ENCODE measurements around the gene MAPK7.
A peak's percentile ranks its signal among the peaks of the same experiment; 100 is the strongest.

MAPK7 gene

GRCh38 chr17:19390951-19391350, 12.7 kb downstream of the MAPK7 start:
- DNase-seq (ENCODE audit: low read depth): no peak
- TF ChIP-seq CTCF (conservative IDR thresholded peaks at IDR 0.05; ENCODE audit: low read length): no peak
- H3K4me3 ChIP-seq (ENCODE audit: low read length): no peak overlapping the region

DNA sequence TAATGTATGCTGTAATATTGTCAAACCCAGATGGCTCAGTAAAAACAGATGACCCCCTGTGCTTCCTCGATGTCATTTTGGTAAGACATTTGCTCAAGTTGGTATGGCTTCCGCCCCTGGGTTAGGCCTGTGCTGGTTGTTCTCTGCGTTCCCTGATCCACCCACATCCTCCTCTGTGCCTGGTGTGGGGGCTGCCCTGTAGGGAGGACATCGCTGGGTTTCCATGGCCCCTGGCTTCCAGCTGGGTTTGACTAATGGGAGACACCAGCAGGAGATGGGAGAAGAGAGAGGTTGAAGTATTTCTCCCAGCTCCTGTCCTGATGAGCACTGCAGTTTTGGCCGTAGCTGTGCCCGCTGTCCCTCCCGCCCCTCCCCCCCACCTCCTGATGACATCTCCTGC, 13.1 kb downstream of the MAPK7 start:
- no peak for DNase-seq (ENCODE audit: low read depth)
- no peak overlapping the region for H3K4me3 ChIP-seq (ENCODE audit: low read length)
- TF ChIP-seq CTCF (conservative IDR thresholded peaks at IDR 0.05; ENCODE audit: low read length): no peak

- H3K4me3 ChIP-seq (ENCODE audit: low read length): no peak overlapping the region
- no peak for DNase-seq (ENCODE audit: low read depth)
- TF ChIP-seq CTCF (conservative IDR thresholded peaks at IDR 0.05; ENCODE audit: low read length): no peak
Measured at GRCh38 chr17:19392303-19392702, 14.0 kb downstream of the MAPK7 start.

DNA sequence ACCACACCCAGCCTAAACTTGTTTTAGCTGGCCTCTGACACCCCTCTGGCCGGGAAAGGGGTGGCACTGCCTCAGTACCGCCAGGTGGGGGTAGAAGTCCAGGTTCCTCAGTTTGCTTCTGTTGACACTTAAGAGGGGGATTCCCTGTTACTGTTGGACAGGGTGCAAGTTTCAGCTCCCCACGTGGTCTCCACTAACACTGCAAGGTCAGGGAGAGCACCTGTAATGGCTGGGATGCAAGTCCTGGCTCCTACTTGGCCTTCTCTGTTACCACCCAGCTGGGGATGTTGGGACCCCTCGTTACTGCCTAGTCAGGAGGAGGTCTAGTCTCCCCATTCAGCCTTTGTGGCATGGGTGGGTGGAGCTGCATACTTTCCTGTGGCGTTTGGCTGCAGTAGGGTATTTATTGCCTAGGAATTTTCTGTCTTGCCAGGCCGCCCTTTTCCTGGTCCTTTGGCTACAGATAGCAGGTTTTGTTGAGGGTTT, 19.3 kb downstream of the MAPK7 start:
- no peak overlapping the region for H3K4me3 ChIP-seq (ENCODE audit: low read length)

GRCh38 chr17:19398301-19399181, 20.2 kb downstream of the MAPK7 start:
- no peak overlapping the region for H3K4me3 ChIP-seq (ENCODE audit: low read length)
- DNase-seq (ENCODE audit: low read depth): peak; percentile 29
- TF ChIP-seq CTCF (conservative IDR thresholded peaks at IDR 0.05; ENCODE audit: low read length): no peak

More for the DNA sequence above, 19.3 kb downstream of the MAPK7 start:
- DNase-seq (ENCODE audit: low read depth): no peak
- no peak for TF ChIP-seq CTCF (conservative IDR thresholded peaks at IDR 0.05; ENCODE audit: low read length)

DNA sequence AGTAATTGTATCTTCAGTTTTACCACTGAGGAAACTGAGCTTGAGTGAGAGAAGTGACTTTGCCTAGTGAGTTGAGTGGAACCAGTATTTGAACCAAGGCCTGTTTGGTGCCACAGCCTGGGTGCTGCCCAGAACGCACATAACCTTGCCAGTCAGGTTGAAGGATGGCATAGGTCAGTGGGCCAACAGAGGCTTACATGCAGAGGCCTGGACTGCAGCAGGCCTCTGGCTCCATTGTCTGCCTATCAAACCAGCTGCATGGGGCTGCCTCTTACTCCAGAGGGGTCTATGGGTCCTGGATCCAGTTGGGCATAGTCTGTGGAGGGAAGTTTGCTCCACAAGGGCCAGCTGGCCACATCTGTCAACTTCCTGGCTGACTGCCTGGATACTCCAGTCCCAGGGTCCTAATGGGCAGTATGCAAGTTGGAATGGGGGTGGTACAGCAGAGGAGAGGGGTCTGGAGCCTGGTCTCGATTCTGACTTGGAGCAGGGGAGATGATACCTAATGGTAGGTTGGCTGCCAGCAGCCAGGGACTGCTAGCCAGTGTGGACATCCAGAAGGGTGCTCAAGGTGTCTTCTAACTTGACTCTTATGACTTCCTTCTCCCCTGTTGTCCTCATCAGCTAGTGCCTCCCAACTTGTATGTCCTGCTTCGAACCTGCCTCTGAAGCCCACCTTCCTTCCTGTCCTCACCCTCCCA, 21.6 kb downstream of the MAPK7 start:
- DNase-seq (ENCODE audit: low read depth): no peak
- no peak for TF ChIP-seq CTCF (conservative IDR thresholded peaks at IDR 0.05; ENCODE audit: low read length)
- no peak overlapping the region for H3K4me3 ChIP-seq (ENCODE audit: low read length)
